ENCODE data around the gene BRIP1.

- TF ChIP-seq ELF4 (CRISPR knock-in tag; IDR thresholded peaks at IDR 0.05) (no peak), TCF7 (IDR thresholded peaks at IDR 0.05; ENCODE audit: borderline replicate concordance) (no peak), KLF1 (tag; IDR thresholded peaks at IDR 0.05) (no peak), CHD2 (IDR thresholded peaks at IDR 0.05; ENCODE audit: low read depth, low read length) (no peak), XRCC5 (IDR thresholded peaks at IDR 0.05; ENCODE audit: low read depth, low read length) (no peak), HMG20A (CRISPR knock-in tag; conservative IDR thresholded peaks at IDR 0.05) (no peak), KAT7 (CRISPR knock-in tag; IDR thresholded peaks at IDR 0.05; ENCODE audit: borderline replicate concordance) (no peak)
- TF ChIP-seq, protein P1, sequence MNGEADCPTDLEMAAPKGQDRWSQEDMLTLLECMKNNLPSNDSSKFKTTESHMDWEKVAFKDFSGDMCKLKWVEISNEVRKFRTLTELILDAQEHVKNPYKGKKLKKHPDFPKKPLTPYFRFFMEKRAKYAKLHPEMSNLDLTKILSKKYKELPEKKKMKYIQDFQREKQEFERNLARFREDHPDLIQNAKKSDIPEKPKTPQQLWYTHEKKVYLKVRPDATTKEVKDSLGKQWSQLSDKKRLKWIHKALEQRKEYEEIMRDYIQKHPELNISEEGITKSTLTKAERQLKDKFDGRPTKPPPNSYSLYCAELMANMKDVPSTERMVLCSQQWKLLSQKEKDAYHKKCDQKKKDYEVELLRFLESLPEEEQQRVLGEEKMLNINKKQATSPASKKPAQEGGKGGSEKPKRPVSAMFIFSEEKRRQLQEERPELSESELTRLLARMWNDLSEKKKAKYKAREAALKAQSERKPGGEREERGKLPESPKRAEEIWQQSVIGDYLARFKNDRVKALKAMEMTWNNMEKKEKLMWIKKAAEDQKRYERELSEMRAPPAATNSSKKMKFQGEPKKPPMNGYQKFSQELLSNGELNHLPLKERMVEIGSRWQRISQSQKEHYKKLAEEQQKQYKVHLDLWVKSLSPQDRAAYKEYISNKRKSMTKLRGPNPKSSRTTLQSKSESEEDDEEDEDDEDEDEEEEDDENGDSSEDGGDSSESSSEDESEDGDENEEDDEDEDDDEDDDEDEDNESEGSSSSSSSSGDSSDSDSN (IDR thresholded peaks at IDR 0.05; ENCODE audit: borderline replicate concordance in 1 of 2, low read depth in 2 of 2, low read length in 2 of 2), result no peak
Measured at GRCh38 chr17:61814485-61814884, 48.8 kb downstream of the BRIP1 start.
